GM12875 (cell line): ENCODE measurements around the gene CDH15.

ENCODE experiments used
- H3K4me3 ChIP-seq: one replicate; pipeline ENCODE4 v1.5.1; 2011; ENCODE audit warnings: low read depth, low read length, control low read depth
- CTCF ChIP-seq: IDR thresholded peaks from 2 replicates; pipeline ENCODE4 v1.5.1; 2011; ENCODE audit warnings: low read depth, mild to moderate bottlenecking, control low read depth, inconsistent platforms, low read length, moderate library complexity, borderline replicate concordance; ENCODE audit not compliant: insufficient read depth

CDH15 gene

DNA sequence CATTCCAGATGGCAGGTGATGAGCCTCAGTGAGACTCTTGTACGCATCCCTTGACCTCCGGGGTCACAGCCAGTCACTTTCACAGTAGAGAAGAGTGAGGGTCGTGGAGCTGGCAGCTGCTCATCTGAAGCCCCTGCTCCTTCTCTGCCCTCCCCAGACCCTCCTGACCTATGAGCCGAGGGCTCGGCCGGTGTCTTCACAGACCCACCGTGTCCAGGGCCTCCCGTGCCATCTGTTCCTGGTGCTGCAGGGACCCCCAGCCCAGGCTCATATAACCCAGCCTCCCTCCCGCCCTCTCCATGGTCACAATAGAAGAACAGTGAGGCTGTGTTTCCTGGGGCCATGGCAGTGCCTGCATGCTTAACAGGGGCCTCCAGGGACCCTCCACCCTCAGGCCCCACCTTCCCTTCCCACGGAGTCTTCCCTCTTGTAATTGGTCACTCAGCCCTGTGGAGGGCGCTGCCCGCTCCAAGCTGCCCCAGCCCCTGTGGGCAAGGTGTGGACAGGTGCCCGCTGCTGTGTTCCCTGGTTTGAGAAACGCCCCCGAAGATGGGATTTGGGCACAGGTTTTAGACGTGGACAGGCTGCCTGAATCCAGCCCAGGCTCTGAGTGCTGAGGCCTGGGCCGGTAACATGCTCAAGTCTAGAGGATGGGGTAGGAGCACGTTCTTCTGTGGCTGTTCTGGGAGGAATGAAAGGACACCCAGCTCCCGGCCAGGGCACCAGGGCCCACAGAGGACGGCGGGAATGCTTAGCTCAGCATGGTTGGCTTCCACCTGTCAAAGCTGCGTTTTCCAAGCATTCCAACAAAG is 39.1 kb upstream of the CDH15 start:
- no peak overlapping the region for H3K4me3 ChIP-seq
- no peak for TF ChIP-seq CTCF

DNA sequence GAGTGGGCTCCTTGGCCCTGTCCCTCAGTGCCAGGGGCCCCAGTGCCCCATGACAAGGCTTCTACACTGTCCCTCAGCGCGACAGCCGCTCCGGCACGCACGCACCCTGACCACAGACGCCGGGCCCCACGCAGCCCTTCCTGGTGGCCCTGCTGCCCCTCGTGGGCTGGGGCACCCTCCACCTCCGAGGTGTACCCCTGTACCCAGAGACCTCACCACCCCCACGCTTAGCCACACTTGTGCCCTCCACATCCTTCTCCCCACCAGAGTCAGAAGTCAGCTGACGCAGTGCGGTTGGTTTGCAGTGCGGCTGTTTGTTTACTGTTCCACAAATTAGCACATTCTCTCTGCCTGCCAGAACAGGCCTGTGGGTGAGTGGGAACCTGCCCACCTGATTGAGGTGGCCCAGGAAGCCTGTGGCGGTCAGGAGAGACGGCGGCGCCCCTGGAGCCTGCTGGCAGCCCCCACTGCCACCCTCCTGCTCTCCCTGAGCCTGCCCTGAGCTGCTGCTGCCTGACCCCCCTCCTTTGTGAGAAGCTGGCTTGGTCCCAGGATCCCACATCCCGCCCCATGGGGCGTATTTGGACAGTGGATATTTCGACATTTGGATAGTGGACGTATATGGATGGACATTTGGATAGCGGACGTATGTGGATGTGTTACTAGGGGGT is 38.0 kb upstream of the CDH15 start:
- H3K4me3 ChIP-seq, result no peak overlapping the region
- TF ChIP-seq CTCF, result no peak

DNA sequence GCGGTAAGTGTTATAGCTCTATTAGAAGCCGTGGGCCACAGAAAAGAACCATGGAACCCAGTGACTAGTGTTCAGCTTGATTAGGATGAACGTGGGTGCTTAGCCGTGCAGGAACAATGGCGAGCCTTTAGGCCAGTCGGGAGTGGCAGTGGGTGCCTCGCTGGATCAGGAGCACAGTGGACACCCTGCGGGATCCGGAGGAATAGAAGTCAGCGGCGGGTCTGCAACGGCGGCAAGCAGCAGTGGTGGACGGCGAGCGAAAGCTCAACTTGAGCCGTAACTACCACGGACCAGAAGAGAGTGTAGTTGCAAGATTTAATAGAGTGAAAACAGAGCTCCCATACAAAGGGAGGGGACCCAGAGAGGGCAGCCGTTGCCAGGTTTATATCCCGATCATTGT is 37.3 kb upstream of the CDH15 start:
- H3K4me3 ChIP-seq, result no peak overlapping the region
- no peak for TF ChIP-seq CTCF

GRCh38 chr16:89135166-89135565 is 36.4 kb upstream of the CDH15 start:
- no peak overlapping the region for H3K4me3 ChIP-seq
- no peak for TF ChIP-seq CTCF

- TF ChIP-seq CTCF, result no peak
- H3K4me3 ChIP-seq, result no peak overlapping the region
Observed at GRCh38 chr16:89135971-89136765, 35.4 kb upstream of the CDH15 start.

GRCh38 chr16:89136931-89137330 is 34.6 kb upstream of the CDH15 start:
- no peak for TF ChIP-seq CTCF
- H3K4me3 ChIP-seq, result no peak overlapping the region
